Activated CD4-positive, alpha-beta T cell treated with anti-CD3 and anti-CD28 coated beads, Interleukin-2, amount 10 ng/mL, durations not matched to agents 7 days and 5 days (primary cell): ENCODE data around the gene METRN. TPM values are rescaled to one million over a fixed set of nuclear protein-coding genes. Genes with fewer than 3 reads are reported as not detected.

Source experiments
- CTCF ChIA-PET: fragments of 350-600 bp; sonication (Branson Sonifier 250); formaldehyde crosslinking; loops from one replicate; lab custom pipeline; 2021; ENCODE audit warnings: antibody characterized with exemption; lab: Charles Lee
- POLR2A ChIA-PET: fragments of 350-600 bp; sonication (Branson Sonifier 250); formaldehyde crosslinking; loops from one replicate; lab custom pipeline; 2021; ENCODE audit warnings: antibody characterized with exemption; lab: Charles Lee
- DNase-seq: peaks from one replicate; pipeline ENCODE4 v3.0.0-alpha.2; 2020
- H3K27ac Mint-ChIP-seq: one replicate; pipeline ENCODE4 v1.8.0; 2021; ENCODE audit warnings: mild to moderate bottlenecking, moderate library complexity, mixed read lengths
- H3K27me3 Mint-ChIP-seq: one replicate; pipeline ENCODE4 v1.8.0; 2021; ENCODE audit warnings: mixed read lengths
- H3K36me3 Mint-ChIP-seq: one replicate; pipeline ENCODE4 v1.8.0; 2021; ENCODE audit warnings: low read depth, mixed read lengths
- H3K4me1 Mint-ChIP-seq: one replicate; pipeline ENCODE4 v1.8.0; 2021; ENCODE audit warnings: mixed read lengths
- H3K4me3 Mint-ChIP-seq: one replicate; pipeline ENCODE4 v1.8.0; 2021; ENCODE audit warnings: mild to moderate bottlenecking, moderate library complexity, mixed read lengths
- H3K9me3 Mint-ChIP-seq: one replicate; pipeline ENCODE4 v1.8.0; 2021; ENCODE audit warnings: mixed read lengths
- total RNA-seq, 2 experiments: library from RNA; stranded (reverse); gene quantifications; one replicate each; pipeline ENCODE4 v1.2.3, GENCODE V29; 2021

The METRN gene
- total RNA-seq, 2 experiments from 2014 or later = 2.5 to 3.0 TPM

GRCh38 chr16:679814-680624, 34.9 kb upstream of the METRN start, which contains the start of gene STUB1:
Gene STUB1 (plus strand): TSS chr16:680410. CDS start chr16:680526, 116 bp downstream.
- Mint-ChIP-seq H3K9me3 (no peaks in the 10 kb centered on the region), H3K4me1 (peaks cover 37% of the 10 kb centered on the region), H3K36me3 (peaks cover 13% of the 10 kb centered on the region), H3K27ac (peak within 1 kb of the TSS; percentile 85), H3K4me3 (peak within 1 kb of the TSS; percentile 78), H3K27me3 (peaks cover 3% of the 10 kb centered on the region)
- CTCF ChIA-PET = interaction anchor here (0.5 to 2.9 kb wide), 6 partner anchors 10 to 64 kb away, joined by 3 to 9 read pairs (median 4); partner anchors contain the start of gene RHOT2
- DNase-seq = peak; percentile 87
- POLR2A ChIA-PET = interaction anchor here (0.7 to 1.1 kb wide), 2 partner anchors 12 to 127 kb away, joined by 3 to 4 read pairs; partner anchors contain the start of gene RHOT2

DNA sequence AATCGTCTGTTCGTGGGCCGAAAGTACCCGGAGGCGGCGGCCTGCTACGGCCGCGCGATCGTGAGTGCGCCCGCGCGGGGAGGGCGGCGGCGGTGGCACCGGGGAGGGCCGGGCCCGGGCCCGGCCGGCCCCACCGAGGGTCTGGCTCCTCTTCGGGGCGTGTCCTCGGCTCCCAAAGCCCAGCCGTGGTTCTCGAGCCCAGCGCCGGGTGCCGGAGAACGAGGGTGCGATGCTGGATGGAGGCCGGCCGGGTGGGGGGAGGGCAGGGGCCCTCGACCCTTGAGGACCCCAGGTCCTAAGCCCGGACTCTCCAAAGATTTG, 34.3 kb upstream of the METRN start:
- Mint-ChIP-seq H3K36me3 (peaks cover 13% of the 10 kb centered on the region), H3K27ac (peak overlapping the region; percentile 9), H3K4me3 (peak overlapping the region; percentile 72), H3K9me3 (no peaks in the 10 kb centered on the region), H3K27me3 (no peaks in the 10 kb centered on the region), H3K4me1 (peaks cover 35% of the 10 kb centered on the region)
- CTCF ChIA-PET = interaction anchor here (0.5 to 2.9 kb wide), 6 partner anchors 9 to 63 kb away, joined by 3 to 9 read pairs (median 4); partner anchors contain the start of genes RHOT2 and WDR24
- DNase-seq = no peak
- POLR2A ChIA-PET = interaction anchor here (0.7 kb wide), 1 partner anchor 127 kb away, joined by 4 read pairs; no protein-coding TSS in a partner anchor

DNA sequence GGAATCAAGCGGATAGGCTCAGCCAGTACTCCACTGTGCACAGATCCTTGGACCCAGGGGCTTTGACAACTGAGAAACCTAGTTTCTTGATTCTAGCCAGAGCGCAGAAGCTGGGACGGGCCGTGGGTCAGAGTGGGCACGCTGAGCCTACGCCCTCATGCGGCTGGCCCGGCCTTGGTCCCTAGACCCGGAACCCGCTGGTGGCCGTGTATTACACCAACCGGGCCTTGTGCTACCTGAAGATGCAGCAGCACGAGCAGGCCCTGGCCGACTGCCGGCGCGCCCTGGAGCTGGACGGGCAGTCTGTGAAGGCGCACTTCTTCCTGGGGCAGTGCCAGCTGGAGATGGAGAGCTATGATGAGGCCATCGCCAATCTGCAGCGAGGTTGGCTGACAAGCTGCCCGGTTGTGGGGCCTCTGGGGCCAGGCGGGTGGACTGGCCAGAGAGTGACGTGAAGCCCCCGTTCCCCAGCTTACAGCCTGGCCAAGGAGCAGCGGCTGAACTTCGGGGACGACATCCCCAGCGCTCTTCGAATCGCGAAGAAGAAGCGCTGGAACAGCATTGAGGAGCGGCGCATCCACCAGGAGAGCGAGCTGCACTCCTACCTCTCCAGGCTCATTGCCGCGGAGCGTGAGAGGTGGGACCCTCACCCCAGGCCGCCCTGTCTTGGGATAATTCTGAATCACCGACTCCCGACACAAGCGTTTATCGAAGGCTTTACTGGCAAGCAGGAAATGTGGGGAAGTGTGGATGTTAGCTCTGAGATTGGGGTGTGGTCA, 33.8 kb upstream of the METRN start:
- DNase-seq = no peak

GRCh38 chr16:681746-682427, 33.0 kb upstream of the METRN start:
- Mint-ChIP-seq H3K4me1 (peaks cover 39% of the 10 kb centered on the region), H3K27me3 (no peaks in the 10 kb centered on the region), H3K36me3 (peaks cover 18% of the 10 kb centered on the region), H3K9me3 (no peaks in the 10 kb centered on the region), H3K4me3 (peak overlapping the region; percentile 72), H3K27ac (peak overlapping the region; percentile 48)
- CTCF ChIA-PET = interaction anchor here (1.1 to 2.4 kb wide), 2 partner anchors 8 to 14 kb away, joined by 4 to 9 read pairs; partner anchors contain the start of genes RHOT2 and WDR24
- DNase-seq = no peak
- POLR2A ChIA-PET = no interaction called here

More for the DNA sequence above, 33.8 kb upstream of the METRN start:
- H3K27ac Mint-ChIP-seq = peak overlapping the region; percentile 48
- H3K9me3 Mint-ChIP-seq = no peaks in the 10 kb centered on the region
- peak overlapping the region; percentile 72 for H3K4me3 Mint-ChIP-seq
- no peaks in the 10 kb centered on the region for H3K27me3 Mint-ChIP-seq
- ChIA-PET POLR2A (no interaction called here), CTCF (interaction anchor here (0.5 to 2.9 kb wide), 5 partner anchors 9 to 62 kb away, joined by 3 to 9 read pairs (median 4); partner anchors contain the start of genes RHOT2 and WDR24)
- peaks cover 15% of the 10 kb centered on the region for H3K36me3 Mint-ChIP-seq
- peaks cover 40% of the 10 kb centered on the region for H3K4me1 Mint-ChIP-seq

DNA sequence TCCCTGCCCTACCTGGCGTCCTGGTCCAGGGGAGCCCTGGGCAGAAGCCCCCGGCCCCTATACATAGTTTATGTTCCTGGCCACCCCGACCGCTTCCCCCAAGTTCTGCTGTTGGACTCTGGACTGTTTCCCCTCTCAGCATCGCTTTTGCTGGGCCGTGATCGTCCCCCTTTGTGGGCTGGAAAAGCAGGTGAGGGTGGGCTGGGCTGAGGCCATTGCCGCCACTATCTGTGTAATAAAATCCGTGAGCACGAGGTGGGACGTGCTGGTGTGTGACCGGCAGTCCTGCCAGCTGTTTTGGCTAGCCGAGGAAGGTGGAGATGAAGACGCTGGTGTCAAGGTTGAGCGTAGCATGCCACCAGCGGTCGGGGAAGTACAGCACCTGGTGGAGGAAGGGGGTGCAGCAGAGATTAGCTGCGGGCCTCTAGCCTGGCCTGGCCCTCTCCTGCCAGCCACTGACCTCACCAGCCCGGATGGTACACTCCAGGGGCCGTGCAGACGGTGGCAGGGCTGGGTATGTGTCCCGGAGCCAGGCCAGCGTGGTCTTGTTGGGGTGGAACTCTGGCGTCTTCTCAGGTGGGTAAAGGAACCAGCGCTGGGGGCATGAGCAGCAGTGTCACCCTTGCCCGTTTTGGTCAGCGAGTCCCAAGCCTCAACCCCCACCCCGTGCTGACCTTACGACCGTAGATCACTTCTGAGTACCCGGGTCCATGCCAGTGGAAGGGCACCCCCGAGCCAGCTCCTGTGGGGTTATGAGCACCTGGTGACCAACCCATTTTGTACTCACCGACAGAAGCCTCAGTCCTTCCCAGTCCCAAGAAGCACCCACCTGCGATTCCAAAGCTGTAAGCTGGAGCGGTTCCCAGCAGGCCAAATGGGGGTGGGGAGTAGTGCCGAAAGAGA, 32.2 kb upstream of the METRN start:
- H3K27ac Mint-ChIP-seq = peak overlapping the region; percentile 66
- H3K4me3 Mint-ChIP-seq = peak overlapping the region; percentile 72
- H3K9me3 Mint-ChIP-seq = no peaks in the 10 kb centered on the region
- peaks cover 18% of the 10 kb centered on the region for H3K36me3 Mint-ChIP-seq
- DNase-seq = no peak
- POLR2A ChIA-PET = no interaction called here
- H3K4me1 Mint-ChIP-seq = peaks cover 41% of the 10 kb centered on the region
- H3K27me3 Mint-ChIP-seq = no peaks in the 10 kb centered on the region
- CTCF ChIA-PET = interaction anchor here (1.2 kb wide), 1 partner anchor 15 kb away, joined by 4 read pairs; the partner anchor contains the start of gene RHOT2

- ChIA-PET POLR2A (no interaction called here), CTCF (interaction anchor here (1.2 to 1.4 kb wide), 2 partner anchors 10 to 16 kb away, joined by 4 read pairs; partner anchors contain the start of gene RHOT2)
- Mint-ChIP-seq H3K4me1 (peaks cover 41% of the 10 kb centered on the region), H3K9me3 (no peaks in the 10 kb centered on the region), H3K36me3 (peaks cover 18% of the 10 kb centered on the region), H3K4me3 (peak overlapping the region; percentile 72), H3K27me3 (no peaks in the 10 kb centered on the region), H3K27ac (peak overlapping the region; percentile 66)
- DNase-seq = no peak
Observed at GRCh38 chr16:683396-684070, 31.4 kb upstream of the METRN start.

GRCh38 chr16:684071-684794, 30.7 kb upstream of the METRN start, which contains the start of gene JMJD8:
Gene JMJD8 (minus strand): TSS chr16:684334. CDS start chr16:684319, 15 bp downstream.
- Mint-ChIP-seq H3K4me3 (peak within 1 kb of the TSS; percentile 75), H3K4me1 (peaks cover 45% of the 10 kb centered on the region)

GRCh38 chr16:684961-685696, 29.8 kb upstream of the METRN start:
- Mint-ChIP-seq H3K4me1 (peaks cover 49% of the 10 kb centered on the region), H3K9me3 (no peaks in the 10 kb centered on the region), H3K27me3 (no peaks in the 10 kb centered on the region), H3K4me3 (no peak overlapping the region), H3K36me3 (peaks cover 18% of the 10 kb centered on the region), H3K27ac (no peak overlapping the region)
- POLR2A ChIA-PET = interaction anchor here (0.6 kb wide), 1 partner anchor 154 kb away, joined by 3 read pairs; no protein-coding TSS in a partner anchor
- DNase-seq = no peak
- CTCF ChIA-PET = interaction anchor here (1.3 to 1.4 kb wide), 2 partner anchors 10 to 12 kb away, joined by 4 to 6 read pairs; no protein-coding TSS in a partner anchor

More at GRCh38 chr16:684071-684794, 30.7 kb upstream of the METRN start, which contains the start of gene JMJD8:
- ChIA-PET POLR2A (interaction anchor here (0.6 kb wide), 2 partner anchors 122 to 153 kb away, joined by 3 to 5 read pairs; no protein-coding TSS in a partner anchor), CTCF (interaction anchor here (1.4 kb wide), 1 partner anchor 11 kb away, joined by 4 read pairs; no protein-coding TSS in a partner anchor)
- Mint-ChIP-seq H3K36me3 (peaks cover 18% of the 10 kb centered on the region), H3K27ac (peak within 1 kb of the TSS; percentile 69), H3K27me3 (no peaks in the 10 kb centered on the region), H3K9me3 (no peaks in the 10 kb centered on the region)
- peak; percentile 97 for DNase-seq

GRCh38 chr16:685967-686366, 29.0 kb upstream of the METRN start:
- no peak for DNase-seq
- peak overlapping the region; percentile 46 for H3K27ac Mint-ChIP-seq
- H3K27me3 Mint-ChIP-seq = no peaks in the 10 kb centered on the region
- peaks cover 54% of the 10 kb centered on the region for H3K4me1 Mint-ChIP-seq
- peaks cover 19% of the 10 kb centered on the region for H3K36me3 Mint-ChIP-seq
- no peaks in the 10 kb centered on the region for H3K9me3 Mint-ChIP-seq
- POLR2A ChIA-PET = no interaction called here
- H3K4me3 Mint-ChIP-seq = no peak overlapping the region
- CTCF ChIA-PET = interaction anchor here (1.1 to 2.1 kb wide), 3 partner anchors 9 to 104 kb away, joined by 3 to 6 read pairs (median 5); partner anchors contain the start of gene RHOT2
